Stimulated activated CD8-positive, alpha-beta memory T cell treated with anti-CD3 and anti-CD28 coated beads, Interleukin-4, amount 100 ng/mL, for 48 hours (primary cell): ENCODE results near the gene FHIT.

Source experiments
- DNase-seq: peaks from one replicate; pipeline ENCODE4 v3.0.0-alpha.2; 2020

FHIT gene

GRCh38 chr3:59884409-59884808, 1366.8 kb downstream of the FHIT start:
- no peak for DNase-seq

GRCh38 chr3:59882746-59883145, 1368.5 kb downstream of the FHIT start:
- DNase-seq: no peak

- no peak for DNase-seq
Measured at GRCh38 chr3:59880717-59881116, 1370.5 kb downstream of the FHIT start.

- DNase-seq: no peak
Measured at GRCh38 chr3:59879031-59879581, 1372.1 kb downstream of the FHIT start.

DNA sequence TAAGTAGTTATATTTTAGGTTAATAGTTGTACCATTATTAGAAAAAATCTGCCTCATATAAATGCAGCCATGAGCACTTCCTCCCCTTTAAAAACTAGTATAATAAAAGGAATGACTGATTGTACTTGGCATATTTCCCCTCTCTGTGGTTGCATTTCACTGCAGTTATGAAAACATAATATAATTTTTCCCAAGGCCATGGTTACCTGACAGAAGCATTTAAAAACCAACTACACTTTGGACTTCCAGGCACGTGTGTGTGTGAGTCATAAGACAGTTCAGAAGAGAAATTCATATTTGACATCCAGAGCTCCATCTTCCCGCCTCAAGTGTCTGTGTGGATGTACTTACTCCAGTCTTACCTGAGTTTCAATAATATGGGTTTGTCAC, 1373.2 kb downstream of the FHIT start:
- DNase-seq: no peak

DNA sequence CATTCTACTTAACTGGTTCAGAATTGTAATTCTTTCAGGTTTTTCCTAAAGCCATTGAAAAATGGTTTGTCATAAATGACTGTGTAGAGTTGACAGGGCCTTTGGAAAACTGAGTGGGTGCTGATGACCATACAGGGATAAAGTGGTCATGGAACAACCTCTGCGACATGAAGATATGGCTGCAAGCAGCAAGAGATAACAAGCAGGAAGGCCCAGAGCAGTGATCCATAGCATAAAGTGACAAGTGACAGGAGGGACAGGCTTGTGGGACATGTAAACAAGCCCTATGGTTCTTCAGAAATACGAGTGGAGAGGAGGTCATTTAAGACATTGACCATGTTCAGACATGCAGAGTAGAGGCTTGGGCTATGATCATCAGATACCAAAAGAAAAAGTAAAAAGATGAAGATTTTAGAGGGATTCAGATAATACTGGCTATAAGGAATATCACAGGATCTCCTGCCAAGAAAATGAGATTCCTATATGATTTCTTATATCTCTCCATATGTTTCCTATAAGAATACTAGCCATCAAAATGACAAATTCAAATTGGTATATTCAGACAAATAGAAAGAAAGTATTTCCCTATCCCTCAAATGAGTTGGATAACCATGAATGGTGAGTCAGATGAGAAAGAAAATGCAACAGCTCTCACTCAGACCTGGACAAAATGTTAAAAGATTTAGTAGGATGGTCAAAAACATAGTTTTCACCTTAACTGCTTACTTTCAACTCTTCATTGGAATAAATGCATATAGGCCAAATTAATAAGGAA, 1373.8 kb downstream of the FHIT start:
- no peak for DNase-seq

DNA sequence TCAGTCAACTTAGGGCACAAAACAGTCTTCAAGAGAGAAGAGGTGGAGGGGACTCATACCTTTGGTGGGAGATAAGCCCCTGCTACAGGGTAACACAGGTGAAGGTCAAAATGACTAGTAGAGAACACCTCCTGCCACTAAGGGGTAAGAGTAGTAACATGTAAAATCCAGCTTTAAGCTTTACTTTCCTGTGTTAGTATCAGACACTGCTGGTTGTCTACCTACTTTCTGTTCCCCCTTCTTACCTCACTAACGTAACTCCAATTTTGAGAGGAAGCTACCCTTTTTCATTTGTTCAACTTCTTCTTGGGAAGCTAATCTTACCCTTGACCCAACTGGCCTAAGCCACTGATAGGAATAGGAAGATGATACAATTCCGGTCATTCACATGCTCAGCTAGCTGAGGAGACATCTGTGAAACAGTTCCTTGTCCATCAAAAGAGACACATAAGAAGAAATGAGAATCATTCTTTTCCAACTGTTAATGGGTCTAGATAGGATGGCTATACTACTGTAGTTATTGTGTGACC, 1374.7 kb downstream of the FHIT start:
- DNase-seq: no peak

DNA sequence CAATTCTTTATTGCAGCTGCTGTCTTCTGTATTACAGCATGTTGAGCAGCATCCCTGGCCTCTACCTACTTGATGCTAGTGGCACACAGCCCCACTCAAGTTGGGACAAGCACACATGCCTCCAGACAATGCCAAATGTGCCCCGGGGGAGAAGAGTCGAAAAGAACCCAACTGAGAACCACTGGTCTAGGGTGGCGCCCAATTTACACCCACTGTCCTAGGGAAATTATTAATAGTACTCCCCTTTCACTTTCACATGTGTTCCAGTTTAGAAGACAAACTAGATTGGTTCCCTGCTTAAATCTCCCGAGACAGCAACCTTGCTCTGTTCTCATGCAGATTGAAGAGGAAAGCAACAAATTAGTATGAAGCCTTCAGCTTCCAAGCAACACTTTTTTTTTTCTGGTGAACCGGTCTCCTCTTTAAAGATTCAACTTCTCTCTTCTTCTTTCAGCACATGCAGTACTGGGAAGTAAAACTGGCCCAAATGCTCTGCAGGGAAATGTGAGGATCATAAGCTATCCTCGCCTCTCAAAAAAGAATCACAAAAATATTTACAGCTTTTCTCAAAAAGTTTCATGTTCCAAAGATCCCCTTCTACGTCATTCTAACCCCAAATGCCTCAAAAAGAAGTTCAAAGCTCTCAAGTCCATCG, 1377.5 kb downstream of the FHIT start:
- no peak for DNase-seq

- no peak for DNase-seq
Measured at GRCh38 chr3:59872128-59872527, 1379.1 kb downstream of the FHIT start.

DNA sequence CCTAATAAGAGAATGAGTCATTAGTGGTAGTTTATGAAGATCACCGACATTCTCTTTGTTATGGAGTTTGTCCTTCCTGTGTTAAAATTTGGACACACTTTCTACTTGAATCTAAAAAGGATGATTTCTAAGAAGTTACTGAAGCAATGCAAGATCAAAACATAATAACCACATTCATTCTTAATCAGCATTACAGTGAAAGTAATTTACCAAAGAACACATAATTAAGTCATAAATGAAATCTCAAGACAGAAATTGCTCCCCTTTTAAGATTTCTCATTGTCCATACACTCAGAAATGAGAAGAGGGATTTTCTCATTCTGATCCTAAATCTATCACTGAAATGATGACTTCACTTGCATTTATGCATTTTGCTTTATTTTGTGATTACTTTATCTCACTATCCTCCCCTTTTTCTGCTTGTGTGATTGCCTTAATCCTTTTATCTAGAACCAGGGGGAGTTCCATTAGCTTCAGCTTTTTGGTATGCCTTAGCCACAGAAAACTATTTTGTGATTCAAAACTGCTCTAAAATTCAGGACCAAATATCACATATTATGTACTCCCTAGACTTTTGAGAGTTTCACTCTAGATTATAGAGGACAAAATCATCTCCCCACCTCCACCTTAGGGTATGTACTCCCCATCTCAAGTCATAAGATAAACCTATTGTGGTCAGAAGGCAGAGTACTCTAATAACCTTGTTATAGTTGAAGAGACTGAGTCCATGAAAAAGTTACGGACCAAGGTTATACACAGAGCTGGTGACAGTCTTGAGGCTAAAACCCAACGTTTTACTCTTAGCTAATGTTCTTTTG, 1383.9 kb downstream of the FHIT start:
- DNase-seq: no peak

DNA sequence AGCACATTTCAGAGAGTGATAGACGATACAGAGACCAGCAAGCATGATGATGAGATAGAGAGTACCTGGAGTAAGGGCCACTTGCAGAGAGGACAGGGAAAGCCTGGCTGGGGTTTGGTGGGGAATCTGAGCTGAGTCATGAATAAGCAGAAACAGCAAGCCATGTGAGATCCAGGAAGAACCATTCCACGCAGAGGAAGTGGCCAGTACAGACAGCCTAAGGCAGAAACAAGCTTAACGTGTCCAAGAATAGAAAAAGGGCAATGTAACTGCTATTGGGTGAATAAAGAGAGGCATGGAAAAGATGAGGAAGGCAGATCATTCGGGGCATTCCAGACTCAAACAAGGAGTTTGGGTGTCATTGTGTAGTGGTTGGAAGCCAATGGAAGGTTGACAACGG, 1385.2 kb downstream of the FHIT start:
- DNase-seq: no peak

- DNase-seq: no peak
Measured at GRCh38 chr3:59865351-59865750, 1385.9 kb downstream of the FHIT start.

- DNase-seq: no peak
Measured at GRCh38 chr3:59862686-59863085, 1388.6 kb downstream of the FHIT start.

GRCh38 chr3:59857589-59858346, 1393.5 kb downstream of the FHIT start:
- DNase-seq: peak; percentile 86

DNA sequence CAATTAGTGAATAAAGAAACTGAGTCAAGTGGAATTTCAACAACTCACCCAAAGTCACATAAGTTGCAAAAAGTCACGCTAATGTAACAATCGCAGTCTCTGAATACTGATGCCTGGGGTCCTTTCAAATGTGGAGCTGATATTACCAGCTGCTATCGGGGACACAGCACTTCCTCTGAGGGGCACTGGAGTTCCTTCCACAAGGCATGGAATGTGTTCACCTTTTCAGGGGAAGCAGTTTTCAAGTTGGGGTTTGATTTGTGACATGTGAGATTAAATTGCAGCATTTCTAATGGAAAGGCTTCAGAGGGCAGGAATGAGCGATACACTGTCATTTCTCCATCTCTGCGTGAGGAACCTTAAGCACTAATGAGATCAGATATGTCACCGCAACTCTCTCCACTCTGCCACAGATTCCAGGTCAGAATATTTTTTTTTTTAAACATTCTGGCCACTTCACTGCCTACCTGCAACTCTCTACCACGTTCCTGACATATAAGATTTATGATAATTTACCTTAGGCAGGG, 1394.3 kb downstream of the FHIT start:
- DNase-seq: no peak

- no peak for DNase-seq
Measured at GRCh38 chr3:59854061-59854709, 1397.1 kb downstream of the FHIT start.

DNA sequence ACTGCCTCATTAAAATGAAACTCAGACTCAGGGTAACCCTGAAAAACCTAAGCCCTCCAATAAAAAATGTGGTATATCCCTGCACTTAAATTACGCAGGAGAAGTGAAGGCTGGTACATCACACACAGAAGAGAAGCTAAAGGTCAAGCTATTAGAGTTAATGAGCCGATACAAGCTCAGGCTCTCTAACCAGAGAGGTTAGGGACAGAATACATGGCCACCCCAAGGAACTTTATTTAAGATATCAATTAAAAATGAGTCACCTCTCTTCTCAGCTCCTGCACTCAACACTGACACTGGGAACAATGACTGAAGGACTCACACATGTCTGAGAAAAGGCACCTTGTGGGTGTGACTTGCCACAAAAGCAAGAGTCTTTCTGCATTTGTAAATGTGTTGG, 1400.8 kb downstream of the FHIT start:
- no peak for DNase-seq

DNA sequence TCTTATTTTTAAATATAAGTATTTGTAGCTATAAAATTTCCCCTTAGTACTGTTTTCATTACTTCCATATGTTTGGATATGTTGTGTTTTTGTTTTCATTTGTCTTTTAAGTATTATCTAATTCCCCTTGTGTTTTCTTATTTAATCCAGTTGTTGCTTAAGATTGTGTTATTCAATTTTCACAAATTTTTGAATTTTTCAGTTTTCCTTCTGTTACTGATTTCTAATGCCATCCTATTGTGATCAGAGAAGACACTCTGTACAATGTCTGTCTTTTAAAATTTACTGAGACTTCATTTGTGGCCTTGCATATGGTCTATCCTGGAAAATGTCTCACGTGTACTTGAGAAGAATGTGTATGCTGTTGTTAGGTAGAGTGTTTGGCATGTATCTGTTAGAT, 1405.9 kb downstream of the FHIT start:
- no peak for DNase-seq

DNA sequence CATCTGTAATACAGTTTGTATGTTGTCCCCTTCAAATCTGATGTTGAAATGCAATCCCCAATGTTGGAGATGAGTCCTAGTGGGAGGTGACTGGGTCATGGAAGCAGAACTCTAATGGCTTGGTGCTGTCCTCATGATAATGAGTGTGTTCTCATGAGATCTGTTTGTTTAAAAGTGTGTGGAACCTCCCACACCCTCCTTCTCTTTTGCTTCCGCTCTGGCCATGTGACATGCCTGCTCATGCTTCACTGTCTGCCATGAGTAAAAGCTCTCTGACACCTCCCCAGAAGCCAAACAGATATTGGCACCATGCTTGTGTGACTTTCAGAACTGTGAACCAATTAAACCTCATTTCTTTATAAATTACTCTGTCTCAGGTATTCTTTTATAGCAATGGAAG, 1407.4 kb downstream of the FHIT start:
- DNase-seq: no peak

DNA sequence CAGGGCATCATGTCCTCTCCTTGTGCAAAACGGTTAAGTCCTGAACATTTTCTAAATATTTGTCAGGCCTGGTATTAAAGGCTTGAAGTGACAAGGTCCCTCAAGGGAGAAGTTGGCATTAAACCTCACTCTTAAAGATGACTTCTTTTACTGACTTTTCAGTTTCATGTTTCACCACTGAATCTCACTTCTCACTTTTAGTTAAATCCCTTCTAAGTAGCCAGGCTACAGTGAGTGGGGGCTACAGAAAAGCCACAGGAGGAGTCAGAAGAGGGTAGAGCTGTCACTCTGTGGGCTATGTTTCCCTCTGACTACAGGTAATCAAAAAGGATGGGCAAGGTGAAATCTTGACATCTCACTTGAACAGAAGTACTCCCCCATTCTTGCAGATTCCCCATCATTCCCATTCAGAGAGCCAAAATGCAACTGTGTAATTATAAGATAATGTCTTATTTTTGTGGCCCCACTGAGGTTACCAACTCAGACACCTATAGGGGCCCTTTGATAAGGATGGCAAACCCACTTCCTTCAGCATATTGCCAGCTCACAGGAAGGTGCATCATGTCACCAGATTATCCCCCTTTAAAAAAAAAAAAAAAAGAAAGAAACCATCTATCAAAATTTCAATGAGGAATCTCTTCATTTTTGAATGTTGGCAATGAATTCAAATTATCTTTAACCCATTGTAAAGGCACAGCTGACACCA, 1411.3 kb downstream of the FHIT start:
- DNase-seq: no peak

DNA sequence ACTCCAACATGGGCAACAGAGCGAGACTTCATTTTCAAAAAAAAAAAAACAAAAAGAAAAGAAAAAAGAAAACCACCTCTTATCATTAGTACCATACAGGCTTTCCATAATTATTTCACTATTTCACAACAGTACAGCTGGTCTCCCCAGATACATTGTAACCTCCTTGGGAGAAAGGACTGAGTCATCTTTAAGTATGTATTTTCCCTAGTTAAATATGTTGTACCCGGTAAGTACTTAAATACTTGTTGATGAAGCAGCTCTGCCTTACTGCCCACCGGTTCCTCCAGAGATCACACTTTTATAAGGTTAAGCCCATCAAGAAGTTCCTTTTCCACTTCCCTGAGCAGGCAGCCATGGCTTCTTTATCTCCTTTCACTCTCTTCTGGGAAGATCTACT, 1412.0 kb downstream of the FHIT start:
- no peak for DNase-seq
